IPS DF 6.9 (cell line): ENCODE measurements around the gene SCRN1.
"Not testable (repeated sequence)": the region's sequence is repeated elsewhere in the genome, so short reads cannot be mapped to it uniquely, and the experiment has no call there.

Source experiments
- DNase-seq: peaks from one replicate; pipeline ENCODE4 v3.0.0-alpha.2; 2013; ENCODE audit warnings: low read depth, low spot score
- H3K27ac ChIP-seq: one replicate; pipeline ENCODE4 v1.5.1; 2013; ENCODE audit warnings: low read length, control low read depth
- H3K27me3 ChIP-seq: 2 replicates; pipeline ENCODE4 v1.6.1; 2013; ENCODE audit warnings: mild to moderate bottlenecking, low read length; ENCODE audit not compliant: control insufficient read depth, insufficient read depth
- H3K36me3 ChIP-seq: 2 replicates; pipeline ENCODE4 v1.6.1; 2013; ENCODE audit warnings: low read length; ENCODE audit not compliant: control insufficient read depth, insufficient read depth
- H3K4me1 ChIP-seq: 2 replicates; pipeline ENCODE4 v1.6.1; 2013; ENCODE audit warnings: low read length; ENCODE audit not compliant: control insufficient read depth, insufficient read depth
- H3K4me3 ChIP-seq: 2 replicates; pipeline ENCODE4 v1.5.1; 2013; ENCODE audit warnings: mild to moderate bottlenecking, low read length
- H3K9me3 ChIP-seq: 2 replicates; pipeline ENCODE4 v1.6.1; 2013; ENCODE audit warnings: low read length, inconsistent platforms; ENCODE audit not compliant: control insufficient read depth, insufficient read depth
- WGBS: extraction: QIAGEN DNeasy Blood & Tissue Kit; methylation state at CpG from one replicate; pipeline ENCODE4 v1.1.7; 2013; ENCODE audit warnings: mixed read lengths, missing lambda C conversion rate; ENCODE audit not compliant: insufficient read length, insufficient coverage; 5-methylcytosine and 5-hydroxymethylcytosine counted together

Gene SCRN1

DNA sequence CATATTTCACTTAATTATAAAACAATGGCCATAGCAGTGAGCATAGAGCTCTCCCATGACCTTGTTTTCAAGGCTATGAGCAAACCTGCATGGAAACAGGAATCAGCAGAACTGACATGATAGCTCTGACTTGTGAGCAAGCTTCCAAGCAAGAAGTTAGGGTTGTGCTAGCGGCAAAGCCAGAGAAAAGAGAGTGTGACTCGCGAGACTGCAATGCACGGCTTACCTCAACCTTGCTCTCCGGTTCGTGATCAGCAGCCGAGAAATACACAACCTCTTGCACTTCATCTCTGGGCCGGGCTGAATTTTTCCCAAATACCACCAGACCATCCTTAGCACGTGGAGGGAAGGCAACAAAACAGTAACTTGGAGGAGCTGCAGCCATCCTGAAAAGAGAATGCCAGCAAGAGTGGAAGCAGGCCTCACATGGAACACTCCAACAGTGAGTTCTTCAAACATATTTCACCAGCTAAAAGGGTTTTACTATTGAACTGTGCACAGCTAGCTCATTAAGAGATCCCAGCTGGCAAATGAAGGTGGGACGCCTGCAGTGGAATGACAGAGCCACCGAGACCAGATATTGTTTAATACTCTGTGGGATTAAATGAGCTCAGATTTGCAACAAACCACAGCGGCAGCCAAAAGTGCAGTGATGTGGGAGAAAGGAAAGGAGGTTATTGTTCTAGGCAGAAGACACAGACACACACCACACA, 20.8 kb downstream of the SCRN1 start:
- DNase-seq: no peak
- no peak overlapping the region for H3K4me3 ChIP-seq
- WGBS: no CpG with 5 or more reads among the region's 12 CpGs
- no peaks in the 10 kb centered on the region for H3K9me3 ChIP-seq
- H3K36me3 ChIP-seq: peaks cover 6% of the 10 kb centered on the region; the same call in 1 of the 2 replicates
- no peak overlapping the region for H3K27ac ChIP-seq
- H3K4me1 ChIP-seq: no peaks in the 10 kb centered on the region
- H3K27me3 ChIP-seq: no peaks in the 10 kb centered on the region

DNA sequence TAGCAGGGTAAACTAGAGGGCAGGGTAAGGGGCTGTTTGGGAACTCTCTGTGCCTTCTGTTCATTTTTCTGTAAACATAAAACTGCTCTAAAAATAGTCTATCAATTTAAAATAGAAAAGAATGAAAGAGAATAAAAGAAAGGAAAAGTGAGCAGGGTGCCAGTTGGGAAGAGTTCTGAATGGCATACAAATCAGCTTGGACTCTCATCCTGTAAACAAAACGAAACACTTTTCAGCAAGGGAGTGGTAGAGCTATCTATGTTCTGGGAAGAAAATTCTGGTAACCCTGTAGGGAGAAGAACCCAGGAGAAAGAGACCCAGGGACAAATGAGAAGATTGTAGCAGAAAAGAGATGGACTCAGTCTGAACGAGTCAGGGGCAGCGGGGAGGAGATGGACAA, 24.6 kb downstream of the SCRN1 start:
- H3K27ac ChIP-seq: no peak overlapping the region
- H3K4me3 ChIP-seq: no peak overlapping the region
- no peak for DNase-seq
- no CpG with 5 or more reads among the region's 3 CpGs for WGBS
- H3K27me3 ChIP-seq: no peaks in the 10 kb centered on the region
- H3K9me3 ChIP-seq: no peaks in the 10 kb centered on the region
- peaks cover 6% of the 10 kb centered on the region; the same call in 1 of the 2 replicates for H3K36me3 ChIP-seq
- H3K4me1 ChIP-seq: no peaks in the 10 kb centered on the region

DNA sequence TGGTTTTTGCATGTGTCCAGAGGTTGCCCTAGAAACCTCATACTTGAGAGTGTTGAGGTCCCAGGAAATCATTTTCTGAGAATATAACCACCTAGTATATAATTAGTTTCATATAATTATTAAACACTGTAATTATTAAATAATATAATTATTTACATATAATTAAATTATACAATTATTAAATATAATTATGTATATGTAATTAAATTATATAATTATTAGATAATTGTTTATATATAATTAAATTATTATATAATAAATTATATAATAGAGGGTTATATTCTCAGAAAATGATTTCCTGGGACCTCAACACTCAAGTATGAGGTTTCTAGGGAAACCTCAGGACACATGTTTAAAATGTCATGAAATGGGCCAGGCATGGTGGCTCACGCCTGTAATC, 27.6 kb downstream of the SCRN1 start:
- Histone ChIP-seq H3K27ac (no peak overlapping the region), H3K27me3 (no peaks in the 10 kb centered on the region), H3K4me3 (no peak overlapping the region), H3K9me3 (no peaks in the 10 kb centered on the region), H3K4me1 (no peaks in the 10 kb centered on the region), H3K36me3 (peaks cover 5% of the 10 kb centered on the region; the same call in 1 of the 2 replicates)
- no peak for DNase-seq
- no CpG with 5 or more reads among the region's 1 CpG for WGBS

DNA sequence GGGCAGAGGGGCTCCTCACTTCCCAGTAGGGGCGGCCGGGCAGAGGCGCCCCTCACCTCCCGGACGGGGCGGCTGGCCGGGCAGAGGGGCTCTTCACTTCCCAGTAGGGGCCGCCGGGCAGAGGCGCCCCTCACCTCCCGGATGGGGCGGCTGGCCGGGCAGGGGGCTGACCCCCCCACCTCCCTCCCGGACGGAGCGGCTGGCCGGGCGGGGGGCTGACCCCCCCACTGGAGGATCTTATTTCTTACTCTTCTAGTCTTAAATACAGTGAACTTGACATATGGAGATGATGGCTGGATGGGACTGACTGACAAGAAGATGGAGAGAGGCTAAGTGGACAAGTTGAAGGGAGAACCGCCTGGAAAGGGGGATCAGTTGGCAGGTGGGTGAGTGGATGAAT, 28.0 kb downstream of the SCRN1 start:
- not testable (repeated sequence) for H3K27ac ChIP-seq, H3K36me3 ChIP-seq, H3K27me3 ChIP-seq, H3K4me1 ChIP-seq, H3K9me3 ChIP-seq, DNase-seq, H3K4me3 ChIP-seq
- no CpG with 5 or more reads among the region's 19 CpGs for WGBS

DNA sequence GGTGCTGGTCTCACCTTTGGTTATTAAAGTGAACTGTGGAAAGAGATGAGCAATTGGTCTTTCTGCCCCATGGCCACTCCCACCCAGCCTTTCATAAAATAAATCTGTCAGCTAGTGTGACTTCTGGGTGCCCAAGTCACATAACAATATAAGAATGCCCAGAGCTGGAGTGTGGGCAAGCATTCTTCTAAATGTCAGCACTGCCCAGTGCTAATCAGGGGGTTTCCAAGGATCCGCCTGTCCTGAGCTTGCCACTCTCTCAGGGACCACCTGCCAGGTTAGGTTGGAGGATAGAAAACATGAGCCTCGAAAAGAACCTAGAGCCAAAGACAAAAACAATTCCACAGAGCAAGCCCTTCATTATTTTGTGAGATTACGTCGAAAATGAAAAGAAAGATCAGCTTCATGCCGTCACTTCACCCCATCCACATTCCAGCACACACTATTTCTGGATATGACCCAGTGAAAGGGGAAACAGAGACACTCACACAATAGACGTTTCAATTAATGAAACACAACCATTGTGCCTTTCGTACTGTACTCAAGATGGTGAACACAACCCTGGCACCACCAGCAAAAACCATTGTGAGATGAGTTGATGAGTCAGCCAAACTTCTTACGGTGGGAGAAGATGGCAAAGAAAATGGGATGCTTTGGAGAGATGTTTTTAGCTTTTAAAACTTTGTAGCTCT, 30.8 kb downstream of the SCRN1 start:
- no CpG with 5 or more reads among the region's 8 CpGs for WGBS
- Histone ChIP-seq H3K4me1 (no peaks in the 10 kb centered on the region), H3K36me3 (peaks cover 2% of the 10 kb centered on the region; the same call in 1 of the 2 replicates), H3K27ac (no peak overlapping the region), H3K4me3 (no peak overlapping the region), H3K9me3 (no peaks in the 10 kb centered on the region), H3K27me3 (no peaks in the 10 kb centered on the region)
- no peak for DNase-seq

DNA sequence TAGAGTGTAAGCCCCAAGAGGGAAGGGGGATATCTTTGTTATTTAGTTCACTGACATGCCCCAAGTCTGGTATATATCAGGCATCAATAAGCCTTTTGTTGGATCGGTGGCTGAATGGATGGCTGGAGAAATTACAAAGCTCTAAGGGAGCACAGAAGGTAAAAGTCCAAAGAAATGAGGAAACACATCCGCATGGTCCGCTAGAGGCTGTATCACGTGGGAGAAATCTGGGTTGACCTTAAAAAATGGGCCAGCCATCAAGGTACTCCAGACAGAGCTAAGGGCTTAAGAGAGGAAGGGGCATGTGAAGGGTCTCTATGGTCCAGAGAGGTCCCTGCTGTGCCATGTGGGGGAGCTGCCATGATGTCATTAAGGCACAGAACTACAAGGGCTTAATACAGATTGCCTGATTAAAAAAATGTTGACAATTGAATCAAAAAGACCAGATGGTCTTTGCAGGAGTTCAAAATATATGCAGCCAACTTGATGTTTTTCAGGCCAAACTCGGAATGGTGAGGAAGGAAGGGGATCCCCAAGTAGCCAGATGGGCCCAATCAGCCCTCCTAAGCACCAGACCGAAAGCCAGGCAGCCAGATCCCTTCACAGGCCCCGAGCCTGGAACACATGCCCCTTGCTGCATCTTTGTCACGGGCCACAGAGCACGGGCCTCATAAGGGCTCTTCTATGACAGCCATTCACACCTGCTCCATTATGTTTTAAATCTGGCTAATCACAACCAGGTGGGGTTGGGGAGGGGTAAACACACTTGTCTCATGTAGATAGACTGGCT, 31.9 kb downstream of the SCRN1 start:
- Histone ChIP-seq H3K4me3 (no peak overlapping the region), H3K27me3 (no peaks in the 10 kb centered on the region), H3K27ac (no peak overlapping the region), H3K4me1 (no peaks in the 10 kb centered on the region), H3K36me3 (peaks cover 5% of the 10 kb centered on the region; the same call in 1 of the 2 replicates), H3K9me3 (no peaks in the 10 kb centered on the region)
- no CpG with 5 or more reads among the region's 9 CpGs for WGBS
- no peak for DNase-seq

DNA sequence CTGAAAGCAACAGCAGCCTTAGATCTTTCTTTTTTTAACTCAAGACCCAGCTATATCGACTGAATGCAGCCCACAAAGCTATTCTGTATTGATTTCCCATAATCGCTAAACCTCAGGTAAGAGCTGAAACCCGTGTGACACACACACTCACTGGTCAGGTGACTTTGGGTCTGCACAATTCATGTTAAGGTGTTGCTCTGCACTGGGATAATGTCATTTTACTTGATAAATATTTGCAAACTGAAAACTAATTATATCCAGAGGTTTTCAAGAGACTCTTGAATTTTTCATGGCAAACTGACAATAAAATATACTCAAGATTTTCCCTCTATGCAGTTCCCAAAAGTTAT, 33.1 kb downstream of the SCRN1 start:
- WGBS: no CpG with 5 or more reads among the region's 3 CpGs
- Histone ChIP-seq H3K4me1 (no peaks in the 10 kb centered on the region), H3K4me3 (no peak overlapping the region), H3K27ac (no peak overlapping the region), H3K9me3 (no peaks in the 10 kb centered on the region), H3K27me3 (no peaks in the 10 kb centered on the region), H3K36me3 (peaks cover 9% of the 10 kb centered on the region; the same call in 1 of the 2 replicates)
- no peak for DNase-seq

DNA sequence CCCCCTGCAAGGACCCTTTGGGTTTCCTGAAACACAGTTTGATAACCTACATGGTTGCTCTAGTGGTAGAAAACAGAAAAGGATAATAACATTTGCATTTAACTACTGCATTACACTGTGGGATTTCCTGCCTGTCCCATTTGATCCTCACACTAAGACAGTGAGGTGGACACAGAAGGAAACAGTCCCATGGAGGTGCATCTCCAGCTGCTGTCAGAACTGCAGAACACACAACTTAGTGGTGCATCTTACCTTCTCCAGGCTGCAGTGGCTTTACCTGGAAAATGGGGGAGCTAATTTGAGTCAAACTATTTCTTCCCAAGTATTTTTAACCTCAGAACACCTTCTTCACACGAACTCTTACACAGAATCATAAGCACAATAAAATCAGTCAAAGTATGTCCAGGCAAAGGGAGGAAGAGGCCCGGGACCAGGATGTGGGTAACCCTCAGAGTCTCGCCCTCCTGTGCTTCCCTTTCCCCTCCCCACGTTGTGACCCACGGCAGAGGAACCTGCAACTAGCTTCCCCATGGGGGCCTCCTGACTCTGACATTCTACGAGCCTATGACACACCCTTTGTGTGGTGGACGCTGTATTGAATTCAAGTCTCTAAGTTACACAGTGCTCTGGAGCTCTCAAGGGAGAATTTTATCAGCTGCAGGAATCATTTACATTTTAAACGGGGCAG, 33.7 kb downstream of the SCRN1 start:
- H3K36me3 ChIP-seq: peaks cover 13% of the 10 kb centered on the region

DNA sequence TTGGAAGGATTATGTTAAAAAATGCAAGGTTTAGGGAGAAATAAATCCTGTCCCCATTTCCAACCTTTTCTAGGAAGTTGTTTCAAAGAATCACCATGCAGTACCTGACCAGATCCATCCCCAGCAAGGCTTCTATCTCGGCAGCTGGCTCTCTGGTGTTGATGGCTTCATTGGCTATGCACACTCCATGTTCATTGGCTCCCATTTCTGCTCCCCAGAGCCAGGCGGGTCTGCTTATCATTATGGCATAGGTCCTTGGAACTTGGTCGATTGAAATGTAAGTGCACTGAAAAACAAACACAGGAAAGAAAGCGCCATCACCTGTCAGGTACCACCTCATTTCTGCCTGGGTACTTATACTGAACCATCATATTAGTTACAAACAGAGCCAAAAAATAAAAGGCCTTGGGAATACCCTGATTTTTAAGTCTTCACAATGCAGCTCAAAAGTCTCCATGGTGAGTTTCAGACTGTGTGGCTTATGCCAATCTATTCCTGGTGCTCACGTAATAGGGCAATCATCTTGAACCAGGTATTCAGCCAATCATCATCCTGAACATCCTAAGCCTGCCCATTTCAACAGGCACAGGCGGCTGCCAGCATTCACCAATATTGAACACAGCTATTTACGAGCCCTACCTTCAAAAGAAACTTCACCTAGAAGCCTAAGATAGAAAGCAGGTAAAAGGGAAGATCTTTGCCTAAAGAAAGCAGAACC, 34.4 kb downstream of the SCRN1 start:
- WGBS: no CpG with 5 or more reads among the region's 7 CpGs
- Histone ChIP-seq H3K27me3 (no peaks in the 10 kb centered on the region), H3K27ac (no peak overlapping the region), H3K9me3 (no peaks in the 10 kb centered on the region), H3K36me3 (peaks cover 14% of the 10 kb centered on the region), H3K4me1 (no peaks in the 10 kb centered on the region), H3K4me3 (no peak overlapping the region)
- no peak for DNase-seq

More for the DNA sequence above, 33.7 kb downstream of the SCRN1 start:
- no peak for DNase-seq
- WGBS: no CpG with 5 or more reads among the region's 8 CpGs
- Histone ChIP-seq H3K27me3 (no peaks in the 10 kb centered on the region), H3K4me3 (no peak overlapping the region), H3K27ac (no peak overlapping the region), H3K9me3 (no peaks in the 10 kb centered on the region), H3K4me1 (no peaks in the 10 kb centered on the region)
